Ascending aorta (tissue), 2 donors: ENCODE data around the gene NRP2. TPM values are rescaled to one million over a fixed set of nuclear protein-coding genes. Genes with fewer than 3 reads are reported as not detected.

ENCODE experiments used
- DNase-seq, 2 donors: peaks; one replicate each; pipeline ENCODE4 v3.0.0-alpha.2; 2019; ENCODE audit warnings: low spot score in 2 of 2
- H3K27ac ChIP-seq, 2 donors: fragments of 200-600 bp; sonication (generic); one replicate each; pipeline ENCODE4 v1.5.1; 2016 to 2017; ENCODE audit warnings: mild to moderate bottlenecking in 1 of 2
- H3K27me3 ChIP-seq: fragments of 200-600 bp; sonication (generic); one replicate; pipeline ENCODE4 v1.5.1; 2017
- H3K36me3 ChIP-seq, 2 donors: fragments of 200-600 bp; sonication (generic); one replicate each; pipeline ENCODE4 v1.5.1; 2016
- H3K4me1 ChIP-seq, 2 donors: fragments of 200-600 bp; sonication (generic); one replicate each; pipeline ENCODE4 v1.5.1; 2016 to 2017; ENCODE audit warnings: mild to moderate bottlenecking in 1 of 2
- H3K4me3 ChIP-seq, 2 donors: fragments of 200-600 bp; sonication (generic); one replicate each; pipeline ENCODE4 v1.5.1; 2016 to 2017; ENCODE audit warnings: mild to moderate bottlenecking in 1 of 2
- H3K9me3 ChIP-seq, 2 donors: fragments of 200-600 bp; sonication (generic); one replicate each; pipeline ENCODE4 v1.5.1; 2016
- intact Hi-C: fragments of 100-400 bp; cut with DNase I; formaldehyde crosslinking; loops from one replicate; pipeline ENCODE4 v1.15.1; 2023
- total RNA-seq: library from RNA; depleted of rRNA; stranded (reverse); fragments of >200 nt; gene quantifications from one replicate; pipeline ENCODE4 v1.1.0, GENCODE V29; 2016
- TF ChIP-seq, protein P1 (sequence below), 3 experiments: fragments of 200-600 bp in 2 of 3; fragments of 450-650 bp in 1 of 3; sonication (generic) in 2 of 3; IDR thresholded peaks; one replicate each; pipeline ENCODE4 v1.5.1; 2016 to 2019; ENCODE audit warnings: antibody characterized with exemption in 3 of 3, mild to moderate bottlenecking in 1 of 3, moderate library complexity in 1 of 3

The NRP2 gene
- total RNA-seq, 1 donor from 2014 or later: 39.7 TPM

DNA sequence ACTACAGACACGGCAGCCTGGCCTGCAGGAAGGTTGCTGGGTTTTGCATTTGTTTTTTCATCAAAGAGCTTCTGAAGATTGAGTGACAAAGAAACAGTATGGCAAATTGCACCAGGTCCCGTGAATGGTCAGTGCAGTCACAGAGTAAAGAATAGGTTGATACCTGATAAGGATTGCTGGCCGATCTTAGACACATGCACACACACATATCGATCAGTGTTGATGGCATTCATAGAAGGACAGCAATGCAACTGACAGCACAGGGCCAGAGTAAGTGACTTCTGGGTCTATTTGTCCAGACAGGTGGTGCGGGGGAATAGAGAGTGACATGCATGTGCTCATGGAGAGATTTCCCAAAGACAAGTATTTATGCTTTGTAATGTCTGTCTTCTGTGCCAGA is 42.8 kb downstream of the NRP2 start:
- H3K27ac ChIP-seq: no peak overlapping the region
- H3K4me1 ChIP-seq: no peaks in the 10 kb centered on the region
- intact Hi-C loops: no loop called here
- no peaks in the 10 kb centered on the region for H3K9me3 ChIP-seq
- no peaks in the 10 kb centered on the region for H3K27me3 ChIP-seq
- TF ChIP-seq, protein P1, sequence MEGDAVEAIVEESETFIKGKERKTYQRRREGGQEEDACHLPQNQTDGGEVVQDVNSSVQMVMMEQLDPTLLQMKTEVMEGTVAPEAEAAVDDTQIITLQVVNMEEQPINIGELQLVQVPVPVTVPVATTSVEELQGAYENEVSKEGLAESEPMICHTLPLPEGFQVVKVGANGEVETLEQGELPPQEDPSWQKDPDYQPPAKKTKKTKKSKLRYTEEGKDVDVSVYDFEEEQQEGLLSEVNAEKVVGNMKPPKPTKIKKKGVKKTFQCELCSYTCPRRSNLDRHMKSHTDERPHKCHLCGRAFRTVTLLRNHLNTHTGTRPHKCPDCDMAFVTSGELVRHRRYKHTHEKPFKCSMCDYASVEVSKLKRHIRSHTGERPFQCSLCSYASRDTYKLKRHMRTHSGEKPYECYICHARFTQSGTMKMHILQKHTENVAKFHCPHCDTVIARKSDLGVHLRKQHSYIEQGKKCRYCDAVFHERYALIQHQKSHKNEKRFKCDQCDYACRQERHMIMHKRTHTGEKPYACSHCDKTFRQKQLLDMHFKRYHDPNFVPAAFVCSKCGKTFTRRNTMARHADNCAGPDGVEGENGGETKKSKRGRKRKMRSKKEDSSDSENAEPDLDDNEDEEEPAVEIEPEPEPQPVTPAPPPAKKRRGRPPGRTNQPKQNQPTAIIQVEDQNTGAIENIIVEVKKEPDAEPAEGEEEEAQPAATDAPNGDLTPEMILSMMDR (IDR thresholded peaks at IDR 0.05): no peak
- H3K4me3 ChIP-seq: no peak overlapping the region
- peaks cover 16 to 18% of the 10 kb centered on the region in 2 donors for H3K36me3 ChIP-seq
- DNase-seq: no peak

DNA sequence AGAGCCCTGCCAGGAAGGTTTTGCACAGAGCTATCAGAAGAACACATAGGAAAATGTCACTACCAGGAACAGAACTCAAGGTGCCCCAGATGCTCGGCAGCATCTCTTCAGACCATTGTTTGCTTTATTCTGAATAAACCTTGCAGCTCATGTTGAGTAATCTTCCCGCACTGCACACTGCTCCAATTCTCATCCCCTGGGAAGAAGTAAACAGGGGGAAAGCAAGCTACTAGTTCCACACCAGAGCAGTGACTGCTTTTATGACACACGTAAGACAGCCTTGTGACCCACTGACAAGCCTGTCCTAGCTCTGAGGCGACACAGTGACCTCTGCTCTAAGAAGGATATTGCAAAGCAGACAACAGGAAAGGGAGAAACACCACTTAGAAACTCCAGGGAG is 44.2 kb downstream of the NRP2 start:
- Histone ChIP-seq H3K27ac (no peak overlapping the region), H3K9me3 (no peaks in the 10 kb centered on the region), H3K4me3 (no peak overlapping the region), H3K4me1 (no peaks in the 10 kb centered on the region), H3K36me3 (peaks cover 16 to 22% of the 10 kb centered on the region in 2 donors), H3K27me3 (no peaks in the 10 kb centered on the region)
- intact Hi-C loops: no loop called here
- TF ChIP-seq, protein P1 (IDR thresholded peaks at IDR 0.05): no peak
- DNase-seq: no peak

DNA sequence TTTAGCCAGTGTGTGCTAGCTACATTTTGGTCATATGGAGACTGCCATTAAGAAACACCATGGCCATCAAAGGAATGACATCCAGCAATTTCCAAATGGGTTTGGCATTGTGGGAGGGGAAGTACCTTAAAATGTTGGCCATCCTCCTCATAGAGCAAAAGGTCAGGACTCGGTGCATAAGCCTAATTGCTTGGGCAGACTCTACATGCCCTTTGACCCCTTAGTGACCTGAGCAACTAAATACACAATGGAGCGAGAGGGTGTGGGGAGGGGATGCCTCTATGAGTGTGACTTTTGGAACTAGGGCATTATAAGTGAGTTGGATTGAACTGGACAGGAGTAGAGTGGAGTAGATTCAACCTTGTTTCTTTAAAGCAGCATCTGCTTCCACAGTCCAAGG is 44.9 kb downstream of the NRP2 start:
- intact Hi-C loops: no loop called here

DNA sequence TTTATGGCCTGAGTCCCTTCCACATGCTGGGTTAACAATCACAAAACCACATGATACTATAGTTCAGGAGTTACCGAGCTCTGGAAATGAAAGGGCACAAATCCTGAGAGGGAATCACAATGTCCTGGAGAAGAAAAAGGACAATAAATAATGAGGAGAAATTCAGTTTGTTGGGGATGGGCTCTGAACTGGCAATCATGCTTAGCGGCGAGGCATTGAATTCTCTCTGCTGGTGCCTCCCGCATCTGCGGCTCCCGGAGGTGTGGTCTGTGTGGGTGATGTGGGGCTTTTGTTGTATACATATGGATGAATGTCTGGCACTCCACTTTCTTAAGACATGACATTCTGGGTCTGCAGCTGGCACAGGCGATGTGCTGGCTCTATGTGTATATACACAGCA is 46.1 kb downstream of the NRP2 start:
- Histone ChIP-seq H3K27me3 (no peaks in the 10 kb centered on the region), H3K27ac (no peak overlapping the region), H3K4me3 (no peak overlapping the region), H3K36me3 (peaks cover 16 to 18% of the 10 kb centered on the region in 2 donors), H3K9me3 (no peaks in the 10 kb centered on the region), H3K4me1 (no peaks in the 10 kb centered on the region)
- TF ChIP-seq, protein P1 (IDR thresholded peaks at IDR 0.05): no peak
- intact Hi-C loops: no loop called here
- DNase-seq: no peak

More for the DNA sequence above, 44.9 kb downstream of the NRP2 start:
- TF ChIP-seq, protein P1 (IDR thresholded peaks at IDR 0.05): no peak
- no peak overlapping the region for H3K27ac ChIP-seq
- H3K9me3 ChIP-seq: no peaks in the 10 kb centered on the region
- H3K27me3 ChIP-seq: no peaks in the 10 kb centered on the region
- DNase-seq: no peak
- H3K4me1 ChIP-seq: no peaks in the 10 kb centered on the region
- H3K36me3 ChIP-seq: peaks cover 16 to 22% of the 10 kb centered on the region in 2 donors
- no peak overlapping the region for H3K4me3 ChIP-seq

DNA sequence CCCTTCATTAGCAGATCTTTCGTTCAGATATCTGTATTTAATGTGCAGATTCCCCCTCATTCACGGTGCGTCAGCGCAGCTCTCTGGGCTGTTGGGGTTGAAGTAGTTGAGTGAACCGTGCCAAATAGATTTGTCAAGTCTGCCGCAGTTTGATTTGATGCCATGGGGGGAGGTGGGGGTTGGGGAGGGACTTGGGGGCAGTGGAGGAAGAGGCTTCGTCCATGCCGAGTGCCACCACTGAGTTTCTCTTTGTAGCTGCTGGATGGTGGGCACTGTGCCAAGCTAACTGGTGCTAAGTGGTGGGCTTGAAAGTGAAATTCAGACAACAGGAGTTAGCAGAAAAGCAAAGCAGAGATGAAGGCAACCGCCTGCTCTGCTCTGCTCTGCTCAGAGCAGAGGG is 47.9 kb downstream of the NRP2 start:
- no peaks in the 10 kb centered on the region for H3K27me3 ChIP-seq
- no peak overlapping the region for H3K27ac ChIP-seq
- no peaks in the 10 kb centered on the region for H3K9me3 ChIP-seq
- peaks cover 16% of the 10 kb centered on the region in 2 donors for H3K36me3 ChIP-seq
- no peak overlapping the region for H3K4me3 ChIP-seq
- intact Hi-C loops: no loop called here
- H3K4me1 ChIP-seq: no peaks in the 10 kb centered on the region
- no peak for DNase-seq
- TF ChIP-seq, protein P1 (IDR thresholded peaks at IDR 0.05): no peak
